ENCODE results near the gene SEC24D. TPM values are rescaled to one million over a fixed set of nuclear protein-coding genes. Genes with fewer than 3 reads are reported as not detected.

The SEC24D gene
- total and polyA plus RNA-seq, 2 of the 8 experiments (the other 6 are each of a cell fraction or from before 2014, with no cell fraction given) = 28.9 to 91.6 TPM

DNA sequence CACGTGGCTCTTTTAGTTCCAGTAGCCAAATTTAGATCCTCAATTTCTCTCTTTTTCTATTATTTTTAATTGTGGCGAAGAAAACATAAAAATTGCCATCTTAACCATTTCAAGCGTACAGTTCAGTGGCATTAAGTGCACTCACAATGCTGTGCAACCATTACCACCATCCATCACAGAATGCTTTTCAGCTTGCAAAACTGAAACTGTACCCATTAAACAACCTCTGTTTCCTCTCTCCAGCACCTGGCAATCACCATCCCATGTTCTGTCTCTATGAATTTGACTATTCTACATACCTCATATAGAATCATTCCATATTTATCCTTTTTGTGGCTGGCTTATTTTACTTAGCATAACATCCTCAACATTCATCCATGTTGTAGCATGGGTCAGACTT lies 75.8 kb downstream of the SEC24D start (continued):
- TF ChIP-seq, protein P1, sequence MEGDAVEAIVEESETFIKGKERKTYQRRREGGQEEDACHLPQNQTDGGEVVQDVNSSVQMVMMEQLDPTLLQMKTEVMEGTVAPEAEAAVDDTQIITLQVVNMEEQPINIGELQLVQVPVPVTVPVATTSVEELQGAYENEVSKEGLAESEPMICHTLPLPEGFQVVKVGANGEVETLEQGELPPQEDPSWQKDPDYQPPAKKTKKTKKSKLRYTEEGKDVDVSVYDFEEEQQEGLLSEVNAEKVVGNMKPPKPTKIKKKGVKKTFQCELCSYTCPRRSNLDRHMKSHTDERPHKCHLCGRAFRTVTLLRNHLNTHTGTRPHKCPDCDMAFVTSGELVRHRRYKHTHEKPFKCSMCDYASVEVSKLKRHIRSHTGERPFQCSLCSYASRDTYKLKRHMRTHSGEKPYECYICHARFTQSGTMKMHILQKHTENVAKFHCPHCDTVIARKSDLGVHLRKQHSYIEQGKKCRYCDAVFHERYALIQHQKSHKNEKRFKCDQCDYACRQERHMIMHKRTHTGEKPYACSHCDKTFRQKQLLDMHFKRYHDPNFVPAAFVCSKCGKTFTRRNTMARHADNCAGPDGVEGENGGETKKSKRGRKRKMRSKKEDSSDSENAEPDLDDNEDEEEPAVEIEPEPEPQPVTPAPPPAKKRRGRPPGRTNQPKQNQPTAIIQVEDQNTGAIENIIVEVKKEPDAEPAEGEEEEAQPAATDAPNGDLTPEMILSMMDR (IDR thresholded peaks at IDR 0.05; ENCODE audit: control extremely low read depth in 1 of 3, insufficient read depth in 1 of 3, low read depth in 1 of 3, low read length in 3 of 3) = no peak
- no peak for TF ChIP-seq POLR2A (IDR thresholded peaks at IDR 0.05; ENCODE audit: control extremely low read depth in 1 of 2, low read depth in 2 of 2, low read length in 2 of 2)
- TF ChIP-seq SIRT6 (IDR thresholded peaks at IDR 0.05; ENCODE audit: low read length) = no peak
